T follicular helper cell (primary cell): ENCODE data around the gene CACNA2D3.

Experiments used
- DNase-seq: peaks from one replicate; pipeline ENCODE4 v3.0.0-alpha.2; 2020; ENCODE audit warnings: low read depth

The CACNA2D3 gene

DNA sequence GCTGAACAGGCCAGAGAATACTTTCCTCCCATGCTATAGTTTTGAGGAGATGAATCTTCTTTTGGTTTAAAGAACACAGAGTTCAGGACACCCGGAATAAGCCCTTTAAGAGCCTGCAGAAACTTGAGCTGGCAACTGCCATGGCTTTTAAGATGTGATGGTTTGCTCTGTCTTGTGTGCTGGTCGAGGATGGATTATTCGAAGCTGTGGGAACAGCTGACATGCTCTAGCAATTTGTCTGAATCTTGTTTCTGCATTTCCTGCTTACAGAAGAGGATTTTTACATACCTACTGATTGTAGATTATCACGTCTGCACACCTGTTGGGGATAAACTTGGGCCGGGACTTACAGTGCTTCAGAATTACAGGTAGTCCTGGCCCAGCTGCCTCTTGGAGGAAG lies 408.6 kb downstream of the CACNA2D3 start:
- DNase-seq = no peak

DNA sequence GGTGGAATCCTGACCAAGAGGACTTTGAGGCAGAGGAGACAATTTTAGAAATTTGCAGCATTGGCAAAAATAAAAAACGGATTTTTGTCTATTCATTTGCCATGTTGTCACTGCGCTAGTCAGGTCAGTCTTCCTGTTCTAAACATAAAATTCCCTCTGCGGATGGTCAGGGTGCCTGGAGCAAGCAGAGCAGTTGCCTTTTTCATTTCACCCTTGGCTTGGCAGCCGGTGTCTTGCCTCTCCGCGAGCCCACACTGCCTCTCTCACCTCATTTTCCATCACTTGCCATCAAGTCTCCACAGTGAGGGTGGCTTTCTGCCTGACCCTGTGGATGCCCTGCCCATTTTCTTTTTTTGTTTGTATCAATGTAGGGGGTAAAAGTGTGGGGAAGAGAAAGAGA lies 409.4 kb downstream of the CACNA2D3 start:
- no peak for DNase-seq

DNA sequence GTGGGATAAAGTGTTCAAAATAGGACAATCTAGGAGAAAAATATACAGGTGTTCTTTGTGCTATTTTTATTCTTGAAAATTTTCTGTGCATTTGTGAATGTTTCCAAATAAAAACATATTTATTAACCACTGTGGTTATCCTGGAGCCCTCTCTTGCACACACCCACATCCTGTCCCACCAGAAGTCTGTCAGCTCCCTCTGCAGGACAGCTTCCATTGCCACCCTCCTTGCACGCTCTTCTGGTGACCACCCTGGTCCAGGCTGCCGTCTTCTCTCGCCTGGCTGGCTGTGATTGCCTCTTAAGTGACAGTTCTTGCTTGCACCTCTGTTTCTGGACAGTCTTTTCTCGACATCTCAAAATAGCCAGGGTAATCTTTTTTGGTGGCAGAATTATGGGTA lies 411.5 kb downstream of the CACNA2D3 start:
- no peak for DNase-seq

DNA sequence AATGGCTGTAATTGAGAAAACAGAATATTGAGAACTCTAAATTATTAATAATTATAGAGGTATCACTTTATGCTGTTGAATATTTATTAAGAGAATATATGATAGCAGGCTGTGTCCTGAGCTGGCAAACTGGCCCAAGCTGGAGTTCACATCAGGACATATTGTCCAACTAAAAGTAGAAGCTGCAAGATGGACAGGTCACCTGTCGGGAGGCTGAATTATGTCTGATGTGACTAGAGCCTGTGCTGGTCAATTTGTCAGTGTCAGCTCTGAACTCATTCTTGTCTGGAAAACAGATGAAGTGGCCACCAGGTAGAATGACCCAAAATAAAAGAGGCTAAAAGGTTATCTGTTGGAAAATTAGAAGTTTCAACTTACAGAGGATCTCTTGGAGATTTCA lies 413.3 kb downstream of the CACNA2D3 start:
- DNase-seq = no peak

DNA sequence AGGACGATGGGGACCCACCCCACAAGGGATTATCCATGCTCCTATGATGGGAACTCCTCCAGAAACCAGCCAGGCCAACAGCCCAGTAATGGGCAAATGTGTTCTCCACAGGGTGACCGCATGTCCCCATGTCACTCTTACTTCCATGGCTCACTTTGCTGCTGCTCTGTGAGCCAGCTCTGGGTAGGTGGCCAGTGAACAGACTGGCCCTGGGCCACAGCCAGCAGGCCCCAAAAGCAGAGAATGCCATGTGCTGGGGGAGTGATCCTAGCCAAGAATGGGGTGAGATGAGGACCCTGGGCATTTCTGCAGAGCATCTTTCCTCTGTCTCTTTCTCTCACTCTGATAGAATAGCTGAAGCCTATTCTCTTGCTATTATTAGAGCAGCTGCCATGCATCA lies 414.1 kb downstream of the CACNA2D3 start:
- DNase-seq = no peak

DNA sequence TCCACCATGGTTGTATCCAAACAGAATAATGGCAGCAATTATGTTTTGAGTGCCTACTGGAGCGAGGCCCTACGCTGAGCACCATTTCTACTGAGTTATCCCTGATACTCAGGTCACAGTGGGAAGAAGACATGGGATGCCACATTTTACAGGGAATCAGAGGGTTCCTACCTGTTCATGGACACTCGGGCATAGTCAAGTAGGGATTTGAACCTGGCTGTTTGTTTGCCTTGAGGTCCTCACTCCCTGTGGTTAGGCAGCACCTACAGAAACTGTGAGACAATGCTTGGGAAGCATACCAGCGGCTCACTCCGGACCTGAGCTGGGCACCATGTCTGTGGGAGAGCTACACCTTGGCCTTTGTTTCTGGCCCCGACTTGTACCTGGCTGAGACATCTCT lies 415.2 kb downstream of the CACNA2D3 start:
- no peak for DNase-seq

DNA sequence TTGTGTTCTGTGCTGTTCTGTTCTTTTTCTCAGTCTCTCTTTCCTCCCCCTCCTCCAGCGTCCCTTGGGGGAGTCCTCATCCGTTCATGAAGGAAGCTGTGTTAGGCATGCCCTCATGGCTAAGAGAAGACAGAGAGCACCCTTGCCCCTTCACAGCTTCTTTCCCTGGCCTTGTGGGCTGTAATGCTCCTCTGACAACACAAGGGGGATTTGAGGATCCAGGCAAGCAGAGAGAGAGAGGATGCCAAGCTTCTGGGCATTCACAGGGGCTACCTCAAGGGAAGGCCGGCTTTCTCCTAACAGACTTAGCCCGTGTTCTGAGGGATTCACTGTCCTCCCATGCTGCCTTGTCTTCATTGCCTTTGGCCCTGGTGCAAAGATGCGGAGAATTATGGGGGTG lies 416.0 kb downstream of the CACNA2D3 start:
- no peak for DNase-seq

DNA sequence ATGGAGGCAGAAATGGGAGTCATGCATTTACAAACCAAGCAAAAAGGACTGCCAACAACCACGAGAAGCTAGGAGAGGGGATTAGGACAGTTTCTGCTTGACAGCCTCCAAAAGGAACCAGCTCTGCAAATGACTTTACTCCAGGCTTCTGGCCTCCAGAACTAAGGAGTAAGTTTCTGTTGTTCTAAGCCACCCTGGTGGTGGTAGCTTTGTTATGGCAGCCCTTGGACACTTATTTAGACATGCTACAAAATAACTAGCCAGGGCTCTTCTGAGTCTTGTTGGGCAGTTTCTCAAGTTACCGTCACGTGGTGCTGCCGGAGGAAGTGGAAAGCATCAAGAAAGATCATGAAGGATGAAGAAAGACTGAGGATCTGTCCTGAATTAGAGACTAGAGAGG lies 419.0 kb downstream of the CACNA2D3 start:
- DNase-seq = no peak

DNA sequence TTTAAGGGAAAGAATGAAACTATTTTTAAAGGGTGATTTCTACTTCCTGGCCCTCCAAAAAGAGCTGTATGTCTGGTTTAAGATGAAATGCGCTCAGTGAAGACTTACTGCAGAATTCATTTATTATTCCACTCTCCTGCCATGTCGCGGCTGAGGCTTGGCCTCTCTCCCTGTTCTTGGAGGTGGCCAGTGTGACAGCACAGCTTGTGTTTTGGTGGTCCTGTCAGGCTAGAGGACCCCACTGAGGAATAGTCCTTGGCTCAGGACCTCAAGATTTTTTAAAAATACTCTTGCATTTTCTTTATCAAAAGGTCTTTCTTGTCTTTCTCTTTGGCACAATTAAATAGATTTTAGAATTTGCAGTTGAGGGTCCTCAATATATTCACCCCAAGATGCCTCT lies 421.1 kb downstream of the CACNA2D3 start:
- DNase-seq = no peak

DNA sequence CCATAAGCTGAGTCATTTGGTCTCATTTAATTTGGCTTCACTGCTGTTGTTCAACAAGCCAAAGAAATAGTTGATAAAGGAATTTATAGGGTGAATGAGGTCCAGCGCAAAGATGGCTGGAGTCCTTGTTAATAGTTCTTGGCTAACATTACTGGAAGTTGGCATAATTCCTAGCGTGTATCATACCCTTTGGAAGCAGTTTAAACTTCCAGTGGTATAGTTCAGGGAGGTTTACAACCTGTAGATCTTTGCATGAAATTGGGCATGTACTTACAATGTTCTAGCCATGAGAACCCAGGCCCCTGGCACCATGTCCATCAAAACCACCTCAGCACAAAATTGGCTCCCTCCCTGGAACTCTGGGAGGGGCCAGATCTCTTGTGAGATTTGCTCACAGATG lies 424.7 kb downstream of the CACNA2D3 start:
- DNase-seq = no peak

DNA sequence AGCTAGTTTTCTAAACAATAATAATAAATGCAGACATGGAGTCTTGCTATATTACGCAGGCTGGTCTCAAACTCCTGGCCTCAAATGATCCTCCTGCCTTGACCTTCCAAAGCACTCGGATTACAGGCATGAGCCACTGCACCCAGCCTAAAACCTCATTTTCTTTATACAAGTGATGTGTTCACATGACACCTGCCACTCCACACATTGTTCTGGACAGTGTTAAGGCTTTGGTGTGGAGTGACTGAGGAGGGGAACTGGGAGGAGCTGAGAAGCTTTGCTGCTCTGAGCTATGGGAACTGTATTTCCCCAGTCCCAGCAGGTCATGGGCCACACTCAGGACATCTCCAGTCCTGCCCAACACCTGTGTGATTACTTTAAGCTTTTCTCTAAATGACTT lies 425.5 kb downstream of the CACNA2D3 start:
- no peak for DNase-seq

DNA sequence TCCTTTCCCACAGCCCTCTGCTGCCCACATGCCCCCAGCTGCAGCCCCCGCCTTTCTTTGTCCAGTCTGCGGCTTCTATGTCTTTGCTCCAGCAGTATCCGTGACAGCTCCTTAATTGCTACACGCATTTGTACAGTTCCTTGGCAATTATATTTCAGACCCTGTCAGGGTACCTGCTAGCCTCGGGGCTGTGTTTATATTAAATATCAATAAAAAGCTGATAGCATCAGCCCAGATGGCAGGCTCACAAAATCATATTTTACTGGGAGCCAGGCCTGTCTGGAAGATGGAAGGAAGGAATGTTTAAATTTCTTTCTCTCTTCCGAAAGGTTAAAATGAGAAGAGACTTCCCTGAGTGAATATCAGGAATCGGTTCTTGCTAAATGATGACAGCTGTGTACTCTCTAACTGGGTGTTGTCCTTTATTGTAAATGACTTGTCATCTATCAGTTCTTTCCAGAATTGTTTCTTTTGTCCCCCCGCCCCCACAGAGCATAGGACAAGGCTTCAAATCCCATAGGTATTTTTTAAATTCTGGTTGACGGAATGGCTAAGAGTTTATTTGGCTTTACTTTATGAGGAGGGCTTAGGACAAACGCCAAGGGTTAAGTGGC lies 427.4 kb downstream of the CACNA2D3 start:
- DNase-seq = no peak

DNA sequence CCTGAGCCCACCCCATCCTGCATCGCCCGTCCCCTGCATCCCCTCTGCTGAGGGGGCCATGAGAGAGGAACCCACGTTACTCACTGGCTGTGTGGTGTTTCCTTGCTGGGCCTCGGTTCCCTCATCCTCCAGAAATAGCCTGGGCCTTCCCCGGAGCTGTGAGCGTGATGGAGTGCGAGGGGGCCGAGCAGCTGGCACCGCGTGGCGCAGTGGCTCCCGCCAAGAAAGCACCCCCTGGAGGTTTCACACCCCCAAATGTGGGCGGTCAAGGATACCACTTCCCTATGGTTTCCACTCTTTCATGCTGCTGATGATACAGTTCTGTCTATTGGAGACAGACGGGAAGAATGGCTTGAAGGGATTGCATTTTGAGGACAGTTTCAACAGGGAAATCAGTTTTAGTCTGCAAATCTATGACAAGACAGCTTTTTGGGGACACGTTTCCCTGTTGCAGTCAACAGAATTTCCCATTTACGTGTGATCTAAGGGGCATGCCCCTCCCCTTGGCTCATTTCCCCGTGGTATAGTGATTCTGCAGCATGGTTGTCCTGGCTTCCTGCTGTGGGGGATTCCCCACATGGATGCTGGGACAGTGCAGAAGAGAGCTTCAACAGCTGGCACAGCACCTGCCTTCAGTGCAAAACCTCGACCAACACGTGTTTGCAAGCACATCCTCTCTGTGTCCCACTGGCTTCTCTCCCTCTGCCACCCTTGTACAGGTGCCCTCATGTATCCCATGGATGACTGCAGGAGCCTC lies 428.0 kb downstream of the CACNA2D3 start:
- no peak for DNase-seq

DNA sequence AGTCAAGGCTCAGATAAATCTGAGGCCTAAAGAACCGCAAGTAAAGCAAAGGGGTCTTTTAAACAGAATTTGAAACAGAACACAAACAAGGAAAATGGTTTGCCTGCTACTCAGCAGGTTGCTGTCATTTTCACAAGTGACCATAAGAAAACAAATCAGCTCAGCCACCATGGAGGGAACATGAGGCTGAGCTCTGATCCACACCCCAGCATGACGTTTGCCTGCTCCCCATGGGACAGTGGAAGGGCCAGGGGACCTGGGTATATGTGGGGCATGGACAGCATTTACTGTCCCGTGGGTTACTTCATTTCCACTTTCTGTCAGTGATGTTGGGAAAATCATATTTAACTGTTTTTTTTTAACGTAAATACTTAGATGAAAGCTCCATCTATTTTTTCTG lies 434.3 kb downstream of the CACNA2D3 start:
- DNase-seq = no peak

DNA sequence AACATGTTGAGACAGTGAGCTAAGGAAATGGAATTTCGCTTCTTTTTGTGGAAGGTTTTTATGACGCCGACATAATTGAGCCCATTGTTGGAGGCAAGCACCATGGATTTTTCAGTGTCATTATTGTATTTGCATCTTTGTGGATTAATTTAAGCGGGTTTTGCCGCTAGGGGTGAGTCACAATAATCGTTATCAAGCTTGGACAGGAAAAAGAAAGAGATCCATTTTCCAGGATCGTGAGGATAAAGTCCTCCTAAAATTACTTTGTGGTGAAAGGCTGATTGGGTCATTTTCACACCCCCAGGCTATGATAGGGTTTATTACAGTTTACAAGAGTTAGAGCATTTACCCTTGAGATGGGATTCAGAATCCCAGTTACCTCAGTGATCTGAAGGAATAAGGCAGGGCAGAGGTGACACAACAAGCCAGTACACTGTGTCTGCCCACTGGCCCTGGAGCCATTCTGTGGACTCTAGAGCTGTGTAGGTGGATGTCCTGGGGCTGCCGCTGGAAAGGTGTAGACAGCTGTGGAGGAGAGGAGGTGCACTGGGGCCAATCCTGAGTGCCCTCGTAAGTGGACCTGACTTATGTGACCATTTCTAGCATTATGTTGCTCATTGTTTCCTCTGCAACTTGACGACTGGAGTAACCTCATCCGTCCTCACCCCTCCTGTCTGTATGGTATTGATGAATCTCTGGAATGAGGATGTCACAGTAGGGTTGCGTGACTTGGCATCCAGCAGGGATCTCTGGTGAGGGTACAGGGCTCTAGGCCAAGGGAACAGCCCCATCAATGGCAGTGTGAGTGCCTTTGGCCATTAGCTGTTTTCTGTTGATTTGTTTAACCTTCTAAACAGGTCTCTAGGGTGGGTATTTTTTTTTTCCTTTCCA lies 435.4 kb downstream of the CACNA2D3 start:
- DNase-seq = no peak

DNA sequence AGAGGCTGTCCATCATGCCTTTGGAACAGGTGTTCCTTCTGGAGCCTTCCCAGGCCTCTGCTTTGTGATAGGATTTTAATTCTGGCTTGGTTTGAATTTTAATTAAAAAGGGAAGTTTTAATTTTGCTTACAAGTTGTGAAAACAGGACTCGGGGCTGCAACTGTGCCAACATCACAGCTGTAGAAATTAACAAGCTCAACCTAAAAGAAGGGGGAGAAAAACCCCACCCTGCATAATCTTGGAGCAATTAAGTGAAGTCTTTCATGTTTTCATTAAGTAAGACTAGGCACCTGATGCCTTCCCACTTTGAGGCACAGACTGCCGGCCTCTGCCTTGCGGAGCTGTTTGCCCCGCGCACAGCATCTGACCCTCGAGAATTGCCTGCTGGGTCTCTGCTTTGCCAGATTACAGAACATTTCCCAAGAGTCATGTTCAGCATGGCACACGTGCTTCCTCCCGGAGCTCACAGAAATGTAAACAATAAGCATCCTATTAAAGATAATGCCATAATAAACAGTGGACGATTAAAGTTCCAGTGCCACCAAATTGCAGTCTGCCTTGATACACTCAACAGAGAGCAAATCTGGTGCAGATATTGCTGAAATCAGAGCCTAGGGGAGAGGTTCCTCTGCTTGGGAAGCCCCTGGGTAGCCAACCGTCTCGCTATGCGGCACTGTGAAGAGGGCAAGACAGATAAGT lies 441.3 kb downstream of the CACNA2D3 start:
- no peak for DNase-seq

DNA sequence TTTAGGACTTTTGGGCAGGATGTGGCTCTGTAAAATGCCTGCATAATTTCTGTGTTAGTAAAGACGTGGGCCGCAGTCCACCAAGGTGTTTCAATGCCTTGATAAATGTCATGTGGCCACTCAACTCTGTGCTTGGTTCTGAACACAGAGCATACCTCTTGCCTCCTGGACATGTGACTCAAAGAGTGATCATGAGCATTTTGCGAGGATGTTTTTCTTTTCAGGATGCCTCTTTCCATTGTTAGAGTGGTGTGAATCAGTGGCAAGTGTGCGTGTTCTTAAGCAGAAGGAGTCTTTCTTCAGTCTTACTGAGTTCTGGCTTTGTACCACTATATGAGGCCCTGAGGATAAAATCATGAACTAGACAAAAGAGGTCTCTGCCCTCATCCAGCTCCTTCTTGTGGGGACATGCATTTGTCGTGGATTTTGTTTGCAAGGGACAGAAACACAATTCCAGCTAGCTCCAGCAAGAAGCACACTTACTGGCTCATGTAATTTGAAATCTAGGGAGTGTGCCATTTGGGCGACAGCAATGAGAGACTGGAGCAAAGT lies 442.1 kb downstream of the CACNA2D3 start:
- DNase-seq = no peak

DNA sequence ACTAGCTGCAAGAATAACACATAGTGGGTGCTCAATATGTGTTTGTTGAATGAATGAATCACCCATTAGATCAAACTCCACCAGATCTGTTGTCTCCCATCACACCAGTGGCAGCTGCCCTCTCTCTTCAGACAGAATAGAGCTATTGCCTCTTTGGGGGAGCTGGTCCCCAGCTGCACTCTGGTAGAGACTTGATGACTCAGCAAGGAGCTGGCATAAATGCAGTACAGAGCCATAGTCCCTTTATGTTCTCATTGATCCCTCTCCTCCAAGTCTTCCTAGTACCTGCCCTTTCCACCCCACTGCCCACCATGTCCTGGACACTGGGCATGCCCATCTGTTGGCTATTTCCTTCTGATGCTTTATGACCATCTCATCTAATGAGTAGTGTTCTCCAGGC lies 443.6 kb downstream of the CACNA2D3 start:
- no peak for DNase-seq

DNA sequence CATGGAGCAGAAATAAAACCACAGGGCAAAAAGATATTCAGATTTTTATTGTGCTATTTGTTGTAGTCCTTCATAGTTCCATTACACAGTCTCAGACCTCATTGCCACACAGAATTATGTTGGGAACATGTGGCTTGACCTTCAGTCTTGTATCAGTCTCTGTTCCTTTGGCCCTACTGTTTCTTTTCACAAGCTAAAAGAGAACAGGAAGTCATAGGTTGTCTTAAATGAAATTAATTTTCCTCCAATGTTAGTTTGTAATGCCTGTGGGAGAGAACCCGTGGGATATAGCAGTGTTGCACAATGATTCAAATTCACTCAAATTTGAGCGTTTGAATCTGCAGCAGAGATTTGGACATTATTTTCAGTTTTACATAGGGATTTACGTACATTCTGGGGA lies 445.6 kb downstream of the CACNA2D3 start:
- no peak for DNase-seq

DNA sequence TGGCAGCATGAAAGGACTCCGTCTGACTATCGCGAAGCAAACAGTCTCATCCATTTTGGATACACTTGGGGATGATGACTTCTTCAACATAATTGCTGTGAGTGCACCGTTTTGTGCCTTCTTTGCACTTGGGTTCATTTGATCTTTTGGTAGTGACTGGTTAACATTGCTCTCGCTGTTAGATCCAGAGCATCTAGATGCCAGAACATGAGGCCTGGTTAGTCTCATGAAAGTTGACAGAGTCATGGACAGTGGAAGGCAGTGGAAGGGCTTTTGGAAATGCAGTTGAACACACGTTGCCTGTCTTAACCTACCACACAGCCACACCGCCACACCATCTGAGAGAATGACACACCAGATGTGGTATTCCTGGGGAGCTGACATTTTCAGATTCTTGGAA lies 447.7 kb downstream of the CACNA2D3 start:
- DNase-seq = no peak

DNA sequence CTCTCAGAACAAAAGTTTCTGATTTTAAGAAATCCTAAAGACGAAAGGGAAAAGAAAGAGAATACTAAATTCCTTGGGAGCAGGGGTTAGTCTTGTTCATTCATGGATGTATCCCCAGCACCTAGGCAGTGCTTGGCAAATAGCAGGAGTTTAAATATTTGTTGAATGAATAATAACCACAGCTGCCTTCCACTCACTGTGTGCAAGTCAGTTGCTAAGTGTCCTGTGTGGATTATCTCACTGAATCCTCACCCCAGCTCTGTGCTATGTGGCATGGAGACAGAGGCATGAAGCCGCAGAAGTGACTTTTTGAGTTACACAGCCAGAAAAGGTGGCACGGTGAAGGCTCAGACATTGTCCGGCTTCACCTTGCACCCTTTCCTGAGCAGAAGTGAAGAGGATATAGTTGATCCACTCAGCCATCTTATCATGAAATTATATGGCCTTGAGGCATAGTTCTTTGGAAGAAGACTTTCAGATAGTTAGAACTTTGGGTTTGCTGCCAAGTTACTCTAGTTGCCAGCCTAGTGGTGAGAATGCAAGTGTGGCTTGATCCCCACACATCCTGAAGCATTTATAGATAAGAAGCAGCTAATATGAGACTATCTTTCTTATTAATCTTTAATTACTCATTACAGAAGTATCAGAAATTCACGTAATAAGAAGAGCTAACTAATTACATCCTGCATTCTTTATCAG lies 450.0 kb downstream of the CACNA2D3 start:
- no peak for DNase-seq
